Testis (tissue), 2 donors: Measurements from ENCODE around the gene HNRNPK.

ENCODE experiments used
- CTCF ChIP-seq, 3 experiments: fragments of 450-650 bp in 2 of 3; fragments of 200-600 bp in 1 of 3; sonication (generic) in 1 of 3; IDR thresholded peaks; one replicate each; pipeline ENCODE4 v1.5.1; 2016 to 2019; ENCODE audit warnings: antibody characterized with exemption in 3 of 3, mild to moderate bottlenecking in 2 of 3, moderate library complexity in 1 of 3
- POLR2A ChIP-seq: fragments of 450-650 bp; IDR thresholded peaks from one replicate; pipeline ENCODE4 v1.6.1; 2017; ENCODE audit warnings: antibody characterized with exemption, mild to moderate bottlenecking, moderate library complexity

- TF ChIP-seq POLR2A = no peak
- peak in 2 of 3 experiments; percentile 0 to 26 for TF ChIP-seq CTCF (IDR thresholded peaks at IDR 0.05)
Measured at GRCh38 chr9:83920469-83920926, 59.5 kb downstream of the HNRNPK start.
